Gastroesophageal sphincter (tissue), 3 donors: ENCODE data around the gene CCDC195.

Experiments used
- CTCF ChIP-seq, 4 experiments: fragments of 200-600 bp in 2 of 4; fragments of 450-650 bp in 2 of 4; sonication (generic) in 1 of 4; IDR thresholded peaks; one replicate each; pipeline ENCODE4 v1.5.1; 2017 to 2019; ENCODE audit warnings: antibody characterized with exemption in 4 of 4, mild to moderate bottlenecking in 2 of 4, moderate library complexity in 2 of 4
- EP300 ChIP-seq: sonication (generic); formaldehyde crosslinking; IDR thresholded peaks from one replicate; pipeline ENCODE4 v1.6.1; 2017; ENCODE audit warnings: antibody characterized with exemption, mild to moderate bottlenecking
- POLR2A ChIP-seq, 2 donors: fragments of 450-650 bp; IDR thresholded peaks; one replicate each; pipeline ENCODE4 v1.6.1; 2017; ENCODE audit warnings: antibody characterized with exemption in 2 of 2, mild to moderate bottlenecking in 2 of 2, moderate library complexity in 1 of 2
- POLR2AphosphoS5 ChIP-seq: sonication (generic); formaldehyde crosslinking; IDR thresholded peaks from one replicate; pipeline ENCODE4 v1.6.1; 2017; ENCODE audit warnings: antibody characterized with exemption

GRCh38 chr2:224691563-224691962 is 24.6 kb downstream of the CCDC195 start:
- no peak for TF ChIP-seq CTCF (IDR thresholded peaks at IDR 0.05)
- TF ChIP-seq POLR2A (IDR thresholded peaks at IDR 0.05), result no peak
- no peak for TF ChIP-seq EP300
- no peak for TF ChIP-seq POLR2AphosphoS5
